A673 (cell line): ENCODE measurements around the gene DDB1. TPM values are rescaled to one million over a fixed set of nuclear protein-coding genes. Genes with fewer than 3 reads are reported as not detected.

Source experiments
- BruUV-seq: library from RNA; stranded (reverse); fragments of 400-500 nt; replicated peaks from 2 replicates; lab custom pipeline; 2021; lab: Mats Ljungman, UMichigan
- CTCF ChIA-PET: fragments of 300-600 bp; sonication (Branson Sonifier 250); formaldehyde crosslinking; loops from one replicate; lab custom pipeline; 2022; ENCODE audit warnings: antibody characterized with exemption; lab: Charles Lee
- POLR2A ChIA-PET: fragments of 300-600 bp; sonication (Branson Sonifier 250); formaldehyde crosslinking; loops from one replicate; lab custom pipeline; 2022; ENCODE audit warnings: antibody characterized with exemption; ENCODE audit not compliant: low non-redundant PET; lab: Charles Lee
- DNase-seq: peaks from one replicate; pipeline ENCODE4 v3.0.0-alpha.2; 2015; ENCODE audit warnings: low spot score
- H3K27ac ChIP-seq: fragments of 200-600 bp; sonication (generic); 2 replicates; pipeline ENCODE4 v1.5.1; 2016; ENCODE audit warnings: mixed run types, low read depth, mild to moderate bottlenecking, mixed read lengths, antibody characterized with exemption, low read length; ENCODE audit not compliant: poor library complexity, severe bottlenecking
- H3K27me3 ChIP-seq: fragments of 200-600 bp; sonication (generic); replicated peaks from 2 replicates; pipeline ENCODE4 v1.6.1; 2017; ENCODE audit warnings: mixed run types, low read depth, mild to moderate bottlenecking, mixed read lengths, antibody characterized with exemption, low read length; ENCODE audit not compliant: insufficient read depth, poor library complexity
- H3K36me3 ChIP-seq: fragments of 200-600 bp; sonication (generic); 2 replicates; pipeline ENCODE4 v1.6.1; 2016; ENCODE audit warnings: mixed run types, mild to moderate bottlenecking, mixed read lengths, antibody characterized with exemption, low read length; ENCODE audit not compliant: insufficient read depth, poor library complexity, severe bottlenecking
- H3K4me1 ChIP-seq: fragments of 200-600 bp; sonication (generic); 2 replicates; pipeline ENCODE4 v1.6.1; 2017; ENCODE audit warnings: mixed run types, mild to moderate bottlenecking, mixed read lengths, antibody characterized with exemption, low read length; ENCODE audit not compliant: insufficient read depth, poor library complexity, severe bottlenecking
- H3K4me3 ChIP-seq: fragments of 200-600 bp; sonication (generic); 2 replicates; pipeline ENCODE4 v1.5.1; 2016; ENCODE audit warnings: low read depth, mixed run types, mild to moderate bottlenecking, mixed read lengths, low read length; ENCODE audit not compliant: poor library complexity, severe bottlenecking
- H3K9me3 ChIP-seq: fragments of 200-600 bp; sonication (generic); 2 replicates; pipeline ENCODE4 v1.6.1; 2016; ENCODE audit warnings: mixed run types, low read depth, mild to moderate bottlenecking, mixed read lengths, antibody characterized with exemption, low read length; ENCODE audit not compliant: poor library complexity, severe bottlenecking
- EZH2 ChIP-seq: fragments of 200-600 bp; sonication (generic); IDR thresholded peaks from 2 replicates; pipeline ENCODE4 v1.6.1; 2017; ENCODE audit warnings: borderline replicate concordance, low read depth, mild to moderate bottlenecking, mixed read lengths, antibody characterized with exemption, low read length; ENCODE audit not compliant: poor library complexity, severe bottlenecking
- intact Hi-C: fragments of 100-400 bp; cut with micrococcal nuclease; formaldehyde crosslinking; loops from one replicate; pipeline ENCODE4 v1.10.0; 2022; ENCODE audit not compliant: unreplicated experiment
- total RNA-seq: library from RNA; stranded (reverse); gene quantifications from 2 replicates; pipeline ENCODE4 v1.2.3, GENCODE V29; 2021
- TF ChIP-seq, protein P1 (sequence below): fragments of 300-800, 200-600 bp; sonication (generic); conservative IDR thresholded peaks from 2 replicates; pipeline ENCODE4 v1.5.1; 2017; ENCODE audit warnings: low read depth, mild to moderate bottlenecking, antibody characterized with exemption, low read length, moderate library complexity, mixed read lengths

DDB1 gene
- total RNA-seq, 1 experiment from 2014 or later, result 305 TPM

DNA sequence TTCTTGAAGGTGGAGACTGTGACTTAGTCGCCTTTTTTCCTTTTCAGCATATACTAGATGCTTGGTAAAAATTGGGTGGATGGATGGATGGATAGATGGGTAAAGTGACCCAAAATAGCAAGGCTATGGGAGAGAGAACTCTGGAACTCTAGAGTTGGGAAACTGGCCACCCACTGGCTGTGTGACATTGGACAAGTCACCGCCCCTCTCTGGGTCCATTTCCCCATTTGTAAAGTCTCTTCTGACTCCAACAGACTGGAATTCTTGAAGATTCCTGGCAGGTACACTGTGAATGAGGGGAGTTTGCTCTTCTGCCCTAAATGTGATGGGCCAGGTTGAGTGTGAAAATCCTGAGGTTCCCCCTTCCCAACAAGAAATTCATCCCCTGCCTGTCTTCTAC, 8.1 kb upstream of the DDB1 start:
- Histone ChIP-seq H3K4me3 (no peak overlapping the region), H3K4me1 (no peaks in the 10 kb centered on the region), H3K27me3 (no peaks in the 10 kb centered on the region), H3K27ac (no peak overlapping the region), H3K9me3 (no peaks in the 10 kb centered on the region), H3K36me3 (peaks cover 20% of the 10 kb centered on the region)
- CTCF ChIA-PET, result no interaction called here
- intact Hi-C loops, result no loop called here
- no peak for DNase-seq
- TF ChIP-seq EZH2, result no peak
- TF ChIP-seq, protein P1, sequence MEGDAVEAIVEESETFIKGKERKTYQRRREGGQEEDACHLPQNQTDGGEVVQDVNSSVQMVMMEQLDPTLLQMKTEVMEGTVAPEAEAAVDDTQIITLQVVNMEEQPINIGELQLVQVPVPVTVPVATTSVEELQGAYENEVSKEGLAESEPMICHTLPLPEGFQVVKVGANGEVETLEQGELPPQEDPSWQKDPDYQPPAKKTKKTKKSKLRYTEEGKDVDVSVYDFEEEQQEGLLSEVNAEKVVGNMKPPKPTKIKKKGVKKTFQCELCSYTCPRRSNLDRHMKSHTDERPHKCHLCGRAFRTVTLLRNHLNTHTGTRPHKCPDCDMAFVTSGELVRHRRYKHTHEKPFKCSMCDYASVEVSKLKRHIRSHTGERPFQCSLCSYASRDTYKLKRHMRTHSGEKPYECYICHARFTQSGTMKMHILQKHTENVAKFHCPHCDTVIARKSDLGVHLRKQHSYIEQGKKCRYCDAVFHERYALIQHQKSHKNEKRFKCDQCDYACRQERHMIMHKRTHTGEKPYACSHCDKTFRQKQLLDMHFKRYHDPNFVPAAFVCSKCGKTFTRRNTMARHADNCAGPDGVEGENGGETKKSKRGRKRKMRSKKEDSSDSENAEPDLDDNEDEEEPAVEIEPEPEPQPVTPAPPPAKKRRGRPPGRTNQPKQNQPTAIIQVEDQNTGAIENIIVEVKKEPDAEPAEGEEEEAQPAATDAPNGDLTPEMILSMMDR, result no peak
- POLR2A ChIA-PET, result no interaction called here
- no TSS peak for BruUV-seq

DNA sequence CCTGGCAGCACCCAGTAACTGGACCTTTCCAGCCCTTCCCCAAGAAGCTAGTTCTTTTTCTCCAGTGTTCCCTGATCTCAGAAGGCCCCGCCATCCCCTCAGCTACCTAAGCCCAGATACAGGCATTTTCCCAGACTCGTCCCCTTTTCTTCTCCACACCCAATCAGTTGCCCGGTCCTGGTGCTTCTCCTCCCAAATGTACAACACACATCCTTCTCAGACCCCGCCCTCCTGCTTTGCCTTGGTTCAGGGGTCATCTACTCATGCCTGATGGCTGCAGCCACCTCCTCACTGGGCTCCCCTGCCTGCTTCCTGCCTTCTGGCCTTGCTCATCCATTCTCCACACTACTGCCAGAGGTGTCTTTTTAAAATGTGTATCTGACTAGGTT, 6.6 kb upstream of the DDB1 start:
- Histone ChIP-seq H3K27ac (no peak overlapping the region), H3K4me1 (no peaks in the 10 kb centered on the region), H3K4me3 (no peak overlapping the region), H3K27me3 (no peaks in the 10 kb centered on the region), H3K9me3 (no peaks in the 10 kb centered on the region), H3K36me3 (peaks cover 17% of the 10 kb centered on the region)
- BruUV-seq, result no TSS peak
- no peak for TF ChIP-seq EZH2
- TF ChIP-seq, protein P1, result no peak
- POLR2A ChIA-PET, result interaction anchor here (0.6 kb wide), 1 partner anchor 18 kb away, joined by 8 read pairs; no protein-coding TSS in a partner anchor
- DNase-seq, result no peak
- intact Hi-C loops, result no loop called here
- CTCF ChIA-PET, result no interaction called here

DNA sequence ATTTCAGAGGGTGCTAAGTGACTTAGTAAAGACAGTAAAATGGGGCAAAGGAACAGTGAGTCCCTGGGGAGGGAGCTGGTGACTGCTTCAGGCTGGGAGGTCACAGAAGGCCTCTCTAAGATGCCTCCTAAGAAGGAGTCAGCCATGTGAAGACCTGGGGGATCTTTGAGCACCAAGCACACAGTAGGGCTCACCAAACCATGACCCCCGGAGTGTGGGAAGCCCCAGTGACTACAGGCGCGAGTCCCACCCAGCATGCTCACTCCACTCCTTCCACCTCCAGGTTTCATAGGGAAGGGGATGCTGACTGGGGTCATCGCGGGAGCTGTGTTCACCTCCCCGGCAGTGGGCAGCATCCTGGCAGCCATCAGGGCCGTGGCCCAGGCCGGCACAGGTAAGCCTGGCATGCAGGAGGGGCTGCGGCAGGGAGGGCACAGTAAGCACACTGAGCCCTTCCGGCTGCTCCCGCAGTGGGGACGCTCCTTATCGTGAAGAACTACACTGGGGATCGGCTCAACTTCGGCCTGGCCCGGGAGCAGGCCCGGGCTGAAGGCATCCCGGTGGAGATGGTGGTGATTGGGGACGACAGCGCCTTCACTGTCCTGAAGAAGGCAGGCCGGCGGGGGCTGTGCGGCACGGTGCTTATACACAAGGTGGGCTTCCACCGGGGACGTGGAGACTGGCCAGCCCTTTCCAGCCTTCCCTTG, 6.0 kb upstream of the DDB1 start:
- Histone ChIP-seq H3K4me1 (peaks cover 2% of the 10 kb centered on the region), H3K27me3 (no peaks in the 10 kb centered on the region), H3K4me3 (no peak overlapping the region), H3K9me3 (no peaks in the 10 kb centered on the region), H3K36me3 (peaks cover 17% of the 10 kb centered on the region), H3K27ac (no peak overlapping the region)
- DNase-seq, result no peak
- ChIA-PET CTCF (no interaction called here), POLR2A (no interaction called here)
- BruUV-seq, result no TSS peak
- TF ChIP-seq, protein P1, result no peak
- TF ChIP-seq EZH2, result no peak
- intact Hi-C loops, result no loop called here
